K562 (cell line): ENCODE measurements around the gene GFM2. TPM values are rescaled to one million over a fixed set of nuclear protein-coding genes. Genes with fewer than 3 reads are reported as not detected.

ENCODE experiments used
- ASH1L ChIP-seq: fragments of 450-650 bp; IDR thresholded peaks from 2 replicates; pipeline ENCODE4 v1.6.1; 2018; ENCODE audit warnings: borderline replicate concordance, mild to moderate bottlenecking, low read depth; ENCODE audit not compliant: partially characterized antibody
- CBFA2T2 ChIP-seq: fragments of 450-650 bp; conservative IDR thresholded peaks from 2 replicates; pipeline ENCODE4 v1.6.1; 2017; ENCODE audit warnings: mild to moderate bottlenecking
- CREM ChIP-seq: IDR thresholded peaks from 2 replicates; pipeline ENCODE4 v1.6.1; 2014; ENCODE audit warnings: antibody characterized with exemption, low read depth
- DIDO1 ChIP-seq: fragments of 450-650 bp; IDR thresholded peaks from 2 replicates; pipeline ENCODE4 v1.6.1; 2016; ENCODE audit warnings: low read depth, missing biosample characterization, missing genetic modification characterization
- EP300 ChIP-seq: IDR thresholded peaks from 2 replicates; pipeline ENCODE4 v1.6.1; 2012; ENCODE audit warnings: low read length, improper control_type of control experiment
- FOS ChIP-seq: IDR thresholded peaks from 3 replicates; pipeline ENCODE4 v1.6.1; 2011; ENCODE audit not compliant: insufficient read length; ENCODE audit errors: extremely low read depth
- FOXK1 ChIP-seq: sonication (generic); formaldehyde crosslinking; IDR thresholded peaks from 2 replicates; pipeline ENCODE4 v1.8.0; 2022; ENCODE audit warnings: missing genetic modification reagents, mild to moderate bottlenecking, borderline replicate concordance
- GMEB1 ChIP-seq: fragments of 250-450 bp; sonication (Bioruptor Pico); IDR thresholded peaks from 2 replicates; pipeline ENCODE4 v1.4.0; 2020; ENCODE audit warnings: mild to moderate bottlenecking
- GTF2F1 ChIP-seq: IDR thresholded peaks from 2 replicates; pipeline ENCODE4 v1.6.1; 2011; ENCODE audit warnings: low read depth, low read length, improper control_type of control experiment
- HDAC3 ChIP-seq: fragments of 450-650 bp; IDR thresholded peaks from 2 replicates; pipeline ENCODE4 v1.6.1; 2018; ENCODE audit warnings: borderline replicate concordance, mild to moderate bottlenecking, moderate library complexity; ENCODE audit not compliant: partially characterized antibody
- HNRNPH1 ChIP-seq: fragments of 200-400 bp; formaldehyde crosslinking; optimal IDR thresholded peaks from 2 replicates; pipeline ENCODE3; 2017; ENCODE audit warnings: low read depth, mild to moderate bottlenecking, low read length, moderate library complexity
- HNRNPLL ChIP-seq: fragments of 200-400 bp; formaldehyde crosslinking; IDR thresholded peaks from 2 replicates; pipeline ENCODE4 v1.6.1; 2017; ENCODE audit warnings: low read length, low read depth, mild to moderate bottlenecking; ENCODE audit not compliant: poor library complexity, severe bottlenecking
- KDM5B ChIP-seq: fragments of 200-600 bp; sonication (generic); IDR thresholded peaks from 2 replicates; pipeline ENCODE4 v1.6.1; 2012; ENCODE audit warnings: low read depth, mild to moderate bottlenecking, moderate library complexity, low read length, control low read depth, inconsistent platforms; ENCODE audit not compliant: insufficient replicate concordance
- MAFK ChIP-seq: IDR thresholded peaks from 2 replicates; pipeline ENCODE4 v1.6.1; 2011; ENCODE audit warnings: low read length, improper control_type of control experiment
- MXD1 ChIP-seq: fragments of 250-450 bp; sonication (Bioruptor Pico); IDR thresholded peaks from 2 replicates; pipeline ENCODE4 v1.8.0; 2021; ENCODE audit warnings: borderline replicate concordance, mild to moderate bottlenecking, moderate library complexity; ENCODE audit not compliant: poor library complexity, severe bottlenecking
- NFATC3 ChIP-seq: fragments of 450-650 bp; IDR thresholded peaks from 2 replicates; pipeline ENCODE4 v1.6.1; 2017; ENCODE audit warnings: mild to moderate bottlenecking
- SMAD2 ChIP-seq: fragments of 150-350 bp; IDR thresholded peaks from 2 replicates; pipeline ENCODE4 v1.6.1; 2014; ENCODE audit warnings: low read depth, mild to moderate bottlenecking, low read length
- SRSF3 ChIP-seq: fragments of 200-400 bp; formaldehyde crosslinking; IDR thresholded peaks from 2 replicates; pipeline ENCODE4 v1.6.1; 2016; ENCODE audit warnings: mild to moderate bottlenecking, low read length, moderate library complexity; ENCODE audit not compliant: insufficient read depth
- TARDBP ChIP-seq: fragments of 450-650 bp; IDR thresholded peaks from 2 replicates; pipeline ENCODE4 v1.6.1; 2016
- TCF7 ChIP-seq: sonication (generic); IDR thresholded peaks from 2 replicates; pipeline ENCODE4 v1.6.1; 2016; ENCODE audit warnings: antibody characterized with exemption, borderline replicate concordance
- TEAD4 ChIP-seq, 2 experiments: sonication (generic) in 1 of 2; formaldehyde crosslinking in 1 of 2; IDR thresholded peaks; 2 replicates each; pipeline versions ENCODE4 v1.6.1 to v1.8.0; 2012 to 2022; ENCODE audit warnings: borderline replicate concordance in 1 of 2, inconsistent platforms in 1 of 2, low read length in 1 of 2, mild to moderate bottlenecking in 1 of 2, missing genetic modification reagents in 1 of 2
- U2AF2 ChIP-seq: fragments of 200-400 bp; formaldehyde crosslinking; optimal IDR thresholded peaks from 2 replicates; pipeline ENCODE3; 2017; ENCODE audit warnings: low read depth, mild to moderate bottlenecking, low read length
- polyA plus RNA-seq, 8 experiments: library from polyadenylated mRNA; depleted of rRNA in 4 of 8; stranded (reverse) in 5 of 8; unstranded in 3 of 8; fragments of >200 nt; fragmentation: Nextera tagmentation in 2 of 8; fragmentation: Illumina TruSeq in 1 of 8; extraction: Ambion mirVana in 2 of 8; extraction: Trizol in 1 of 8; gene quantifications; 2 replicates each; pipeline versions ENCODE4 v1.2.1 to v1.2.3, GENCODE V29; 2011 to 2014; ENCODE audit warnings: inconsistent platforms in 1 of 8, missing spikeins in 1 of 8
- total RNA-seq, 7 experiments: library from RNA; depleted of rRNA in 6 of 7; stranded (reverse); fragments of >200 nt in 6 of 7; fragmentation: Illumina TruSeq in 2 of 7; extraction: Trizol in 2 of 7; gene quantifications; 2 replicates each; pipeline versions ENCODE4 v1.2.1 to v1.2.3, GENCODE V29; 2011 to 2021; ENCODE audit warnings: low replicate concordance in 1 of 7
- TF ChIP-seq, protein P1 (sequence below): sonication (generic); formaldehyde crosslinking; IDR thresholded peaks from 2 replicates; pipeline ENCODE4 v1.8.1; 2023; ENCODE audit warnings: mild to moderate bottlenecking, missing genetic modification reagents, moderate library complexity
- TF ChIP-seq, protein P2 (sequence below): fragments of 450-650 bp; formaldehyde crosslinking; IDR thresholded peaks from 2 replicates; pipeline ENCODE4 v1.4.0; 2020; ENCODE audit warnings: mild to moderate bottlenecking, moderate library complexity

Gene GFM2
- total and polyA plus RNA-seq, 9 of the 15 experiments (the other 6 are each of a cell fraction or from before 2014, with no cell fraction given): 32.8 to 78.2 (median 52.5) TPM

GRCh38 chr5:74766849-74767578, at the start of gene GFM2, which contains the start of gene NSA2 (continued):
- peak; percentile 79 for TF ChIP-seq KDM5B
- no peak for TF ChIP-seq CBFA2T2
- peak; percentile 25; the same call in 1 of the 2 replicates for TF ChIP-seq GTF2F1
- TF ChIP-seq SRSF3: no peak
- TF ChIP-seq, protein P1, sequence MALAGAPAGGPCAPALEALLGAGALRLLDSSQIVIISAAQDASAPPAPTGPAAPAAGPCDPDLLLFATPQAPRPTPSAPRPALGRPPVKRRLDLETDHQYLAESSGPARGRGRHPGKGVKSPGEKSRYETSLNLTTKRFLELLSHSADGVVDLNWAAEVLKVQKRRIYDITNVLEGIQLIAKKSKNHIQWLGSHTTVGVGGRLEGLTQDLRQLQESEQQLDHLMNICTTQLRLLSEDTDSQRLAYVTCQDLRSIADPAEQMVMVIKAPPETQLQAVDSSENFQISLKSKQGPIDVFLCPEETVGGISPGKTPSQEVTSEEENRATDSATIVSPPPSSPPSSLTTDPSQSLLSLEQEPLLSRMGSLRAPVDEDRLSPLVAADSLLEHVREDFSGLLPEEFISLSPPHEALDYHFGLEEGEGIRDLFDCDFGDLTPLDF (CRISPR knock-in tag): peak; percentile 47; the same call in 1 of the 2 replicates
- TF ChIP-seq CREM: peak; percentile 87
- peak; percentile 19 for TF ChIP-seq MXD1 (CRISPR knock-in tag)
- peak; percentile 36; the same call in 1 of the 2 replicates for TF ChIP-seq TEAD4 (IDR thresholded peaks at IDR 0.05; ENCODE audit: low read length)
- TF ChIP-seq TEAD4 (CRISPR knock-in tag; IDR thresholded peaks at IDR 0.05; ENCODE audit: borderline replicate concordance): no peak
- TF ChIP-seq HNRNPLL: no peak
- TF ChIP-seq U2AF2: no peak
- TF ChIP-seq FOS: no peak
- TF ChIP-seq, protein P2, sequence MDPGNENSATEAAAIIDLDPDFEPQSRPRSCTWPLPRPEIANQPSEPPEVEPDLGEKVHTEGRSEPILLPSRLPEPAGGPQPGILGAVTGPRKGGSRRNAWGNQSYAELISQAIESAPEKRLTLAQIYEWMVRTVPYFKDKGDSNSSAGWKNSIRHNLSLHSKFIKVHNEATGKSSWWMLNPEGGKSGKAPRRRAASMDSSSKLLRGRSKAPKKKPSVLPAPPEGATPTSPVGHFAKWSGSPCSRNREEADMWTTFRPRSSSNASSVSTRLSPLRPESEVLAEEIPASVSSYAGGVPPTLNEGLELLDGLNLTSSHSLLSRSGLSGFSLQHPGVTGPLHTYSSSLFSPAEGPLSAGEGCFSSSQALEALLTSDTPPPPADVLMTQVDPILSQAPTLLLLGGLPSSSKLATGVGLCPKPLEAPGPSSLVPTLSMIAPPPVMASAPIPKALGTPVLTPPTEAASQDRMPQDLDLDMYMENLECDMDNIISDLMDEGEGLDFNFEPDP: no peak
- peak; percentile 99 for TF ChIP-seq DIDO1 (tag)
- 0 out of 2 replicates have a peak, but pooled peaks have one; percentile 8 for TF ChIP-seq MAFK
- TF ChIP-seq SMAD2: no peak
- TF ChIP-seq ASH1L: no peak
- peak; percentile 52; the same call in 1 of the 2 replicates for TF ChIP-seq EP300
- TF ChIP-seq HNRNPH1: no peak
- TF ChIP-seq TCF7: peak; percentile 89; the same call in 1 of the 2 replicates
- peak; percentile 50; the same call in 1 of the 2 replicates for TF ChIP-seq NFATC3
- TF ChIP-seq TARDBP: peak; percentile 81
- TF ChIP-seq HDAC3: peak; percentile 10
- no peak for TF ChIP-seq FOXK1
- TF ChIP-seq GMEB1 (CRISPR knock-in tag): peak; percentile 38; the same call in 1 of the 2 replicates
